HepG2 (cell line): Measurements from ENCODE around the gene TMBIM1. TPM values are rescaled to one million over a fixed set of nuclear protein-coding genes. Genes with fewer than 3 reads are reported as not detected.

ENCODE experiments used
- ATAC-seq: fragments of 200-7000 bp; cut with Tn5 transposase; 3 replicates; pipeline ENCODE4 v1.9.1; 2020; ENCODE audit warnings: mild to moderate bottlenecking, moderate library complexity
- BruUV-seq: library from RNA; stranded (reverse); fragments of 400-500 nt; replicated peaks from 2 replicates; lab custom pipeline; 2021; lab: Mats Ljungman, UMichigan
- CTCF ChIA-PET: fragments of 300-600 bp; formaldehyde crosslinking; extraction: SDS; loops from one replicate; lab custom pipeline; 2021; ENCODE audit warnings: low total read pairs, inconsistent platforms, low intra/inter-chr PET ratio; lab: Yijun Ruan, JAX
- POLR2A ChIA-PET: fragments of 350-600 bp; sonication (Branson Sonifier 250); formaldehyde crosslinking; loops from one replicate; lab custom pipeline; 2020; ENCODE audit warnings: antibody characterized with exemption, inconsistent platforms; lab: Yijun Ruan, JAX
- DNase-seq: peaks from one replicate; pipeline ENCODE4 v3.0.0-alpha.2; 2015; ENCODE audit warnings: low spot score
- FAIRE-seq: peaks from 3 replicates; lab custom pipeline; 2011; peaks lifted over from hg19 to GRCh38; lab: Jason Lieb, UNC
- H2AFZ ChIP-seq: one replicate; pipeline ENCODE4 v1.6.1; 2011; ENCODE audit warnings: low read length, inconsistent platforms
- H3K27ac ChIP-seq: fragments of 300-600 bp; 3 replicates; pipeline ENCODE4 v1.8.0; 2011; ENCODE audit warnings: mixed run types, mild to moderate bottlenecking, mixed read lengths, low read length, inconsistent platforms; ENCODE audit not compliant: insufficient read depth; ENCODE audit errors: extremely low read length
- H3K27me3 ChIP-seq, 2 experiments: fragments of 200-600 bp in 1 of 2; 2 replicates in 1 of 2; 3 replicates in 1 of 2; pipeline versions ENCODE4 v1.6.0 to v1.8.0; 2011; ENCODE audit warnings: low read length in 2 of 2, mild to moderate bottlenecking in 2 of 2, moderate library complexity in 2 of 2, inconsistent platforms in 1 of 2; ENCODE audit not compliant: insufficient read depth in 2 of 2, control insufficient read depth in 1 of 2
- H3K36me3 ChIP-seq, 2 experiments: fragments of 200-600 bp in 1 of 2; replicated peaks in 1 of 2; 2 replicates in 1 of 2; 3 replicates in 1 of 2; pipeline versions ENCODE4 v1.5.1 to v1.8.0; 2011; ENCODE audit warnings: low read length in 2 of 2, inconsistent platforms in 1 of 2; ENCODE audit not compliant: insufficient read depth in 2 of 2, control insufficient read depth in 1 of 2
- H3K4me1 ChIP-seq: 2 replicates; pipeline ENCODE4 v1.5.1; 2012; ENCODE audit warnings: low read length, inconsistent platforms; ENCODE audit not compliant: insufficient read depth
- H3K4me2 ChIP-seq: 2 replicates; pipeline ENCODE4 v1.6.0; 2011; ENCODE audit warnings: low read depth, low read length, inconsistent platforms
- H3K4me3 ChIP-seq, 3 experiments: fragments of 200-600 bp in 1 of 3; sonication (generic), shearing (Covaris generic) in 1 of 3; replicated peaks in 1 of 3; 2 replicates each; pipeline ENCODE4 v1.5.1; 2011 to 2016; ENCODE audit warnings: low read length in 3 of 3, inconsistent platforms in 2 of 3, low read depth in 2 of 3, mild to moderate bottlenecking in 2 of 3, control low read depth in 1 of 3, mixed read lengths in 1 of 3; ENCODE audit not compliant: insufficient read depth in 1 of 3
- H3K79me2 ChIP-seq: one replicate; pipeline ENCODE4 v1.6.1; 2011; ENCODE audit warnings: low read length, inconsistent platforms; ENCODE audit not compliant: insufficient read depth
- H3K9ac ChIP-seq: 2 replicates; pipeline ENCODE4 v1.6.0; 2011; ENCODE audit warnings: mild to moderate bottlenecking, low read depth, low read length, inconsistent platforms; ENCODE audit not compliant: insufficient read depth
- H3K9me3 ChIP-seq: 2 replicates; pipeline ENCODE4 v1.5.1; 2012; ENCODE audit warnings: mild to moderate bottlenecking, low read length
- H4K20me1 ChIP-seq: 2 replicates; pipeline ENCODE4 v1.6.0; 2011; ENCODE audit warnings: inconsistent platforms, mild to moderate bottlenecking, low read length, moderate library complexity; ENCODE audit not compliant: insufficient read depth
- BORCS8-MEF2B ChIP-seq: sonication (generic); formaldehyde crosslinking; IDR thresholded peaks from 2 replicates; pipeline ENCODE4 v1.8.0; 2022; ENCODE audit warnings: mild to moderate bottlenecking, missing genetic modification reagents
- BRCA1 ChIP-seq: sonication (generic); formaldehyde crosslinking; IDR thresholded peaks from 2 replicates; pipeline ENCODE4 v1.4.0; 2020; ENCODE audit warnings: missing genetic modification reagents
- HMG20A ChIP-seq: IDR thresholded peaks from 2 replicates; pipeline ENCODE4 v1.6.1; 2016; ENCODE audit warnings: borderline replicate concordance
- MAZ ChIP-seq, 2 experiments: sonication (generic) in 1 of 2; formaldehyde crosslinking in 1 of 2; IDR thresholded peaks; 2 replicates each; pipeline versions ENCODE4 v1.5.0 to v1.6.1; 2012 to 2020; ENCODE audit warnings: low read depth in 2 of 2, mild to moderate bottlenecking in 2 of 2, borderline replicate concordance in 1 of 2, improper control_type of control experiment in 1 of 2, low read length in 1 of 2, missing genetic modification reagents in 1 of 2, moderate library complexity in 1 of 2
- MXD3 ChIP-seq: IDR thresholded peaks from 2 replicates; pipeline ENCODE4 v1.6.1; 2016; ENCODE audit warnings: mild to moderate bottlenecking, missing biosample characterization, missing genetic modification reagents
- POGK ChIP-seq: sonication (generic); formaldehyde crosslinking; conservative IDR thresholded peaks from 2 replicates; pipeline ENCODE4 v1.8.0; 2022; ENCODE audit warnings: mild to moderate bottlenecking, moderate library complexity, missing genetic modification reagents
- SP2 ChIP-seq: sonication (generic); formaldehyde crosslinking; IDR thresholded peaks from 2 replicates; pipeline ENCODE4 v1.5.1; 2020; ENCODE audit warnings: mild to moderate bottlenecking, missing genetic modification reagents
- THAP7 ChIP-seq: sonication (generic); formaldehyde crosslinking; IDR thresholded peaks from 2 replicates; pipeline ENCODE4 v1.8.1; 2023; ENCODE audit warnings: mild to moderate bottlenecking, missing genetic modification reagents
- ZBTB2 ChIP-seq: sonication (generic); formaldehyde crosslinking; IDR thresholded peaks from 2 replicates; pipeline ENCODE4 v1.8.0; 2022; ENCODE audit warnings: low read depth, missing genetic modification reagents
- ZKSCAN1 ChIP-seq: fragments of 150-350 bp; IDR thresholded peaks from 2 replicates; pipeline ENCODE4 v1.6.1; 2014; ENCODE audit warnings: low read length
- ZNF263 ChIP-seq: sonication (generic); formaldehyde crosslinking; IDR thresholded peaks from 2 replicates; pipeline ENCODE4 v1.4.0; 2020; ENCODE audit warnings: missing genetic modification reagents
- ZNF276 ChIP-seq: sonication (generic); formaldehyde crosslinking; IDR thresholded peaks from 2 replicates; pipeline ENCODE4 v1.4.0; 2020; ENCODE audit warnings: mild to moderate bottlenecking, low read depth, missing genetic modification reagents
- ZNF513 ChIP-seq: sonication (generic); formaldehyde crosslinking; conservative IDR thresholded peaks from 2 replicates; pipeline ENCODE4 v1.5.0; 2020; ENCODE audit warnings: missing genetic modification reagents
- ZNF703 ChIP-seq: sonication (generic); formaldehyde crosslinking; IDR thresholded peaks from 2 replicates; pipeline ENCODE4 v1.5.1; 2020; ENCODE audit warnings: missing genetic modification reagents, mild to moderate bottlenecking, moderate library complexity, borderline replicate concordance
- ZNF792 ChIP-seq: IDR thresholded peaks from 2 replicates; pipeline ENCODE4 v1.6.1; 2016
- ZSCAN29 ChIP-seq: sonication (generic); formaldehyde crosslinking; conservative IDR thresholded peaks from 2 replicates; pipeline ENCODE4 v1.4.0; 2020; ENCODE audit warnings: mild to moderate bottlenecking, missing genetic modification reagents
- WGBS: methylation state at CpG from one replicate; pipeline ENCODE4 v1.1.6; 2017; ENCODE audit warnings: low lambda C conversion rate; 5-methylcytosine and 5-hydroxymethylcytosine counted together
- in situ Hi-C: cut with HindIII; loops from 2 replicates; pipeline ENCODE4 v1.10.0; 2017; ENCODE audit warnings: low pct_unique_long_range_greater_than_20kb; ENCODE audit not compliant: extremely low pct_ligation_motif_present
- intact Hi-C: fragments of 100-400 bp; cut with micrococcal nuclease; formaldehyde crosslinking; loops from one replicate; pipeline ENCODE4 v1.10.0; 2022; ENCODE audit not compliant: unreplicated experiment
- polyA plus RNA-seq, 8 experiments: library from polyadenylated mRNA; depleted of rRNA in 3 of 8; stranded (reverse) in 7 of 8; unstranded in 1 of 8; fragments of >200 nt; fragmentation: Illumina TruSeq in 4 of 8; extraction: Trizol in 4 of 8; gene quantifications; 2 replicates each; pipeline versions ENCODE4 v1.2.1 to v1.2.3, GENCODE V29; 2011 to 2016; ENCODE audit warnings: low read depth in 4 of 8, missing spikeins in 1 of 8, mixed read lengths in 1 of 8; ENCODE audit not compliant: insufficient read depth in 1 of 8
- total RNA-seq, 5 experiments: library from RNA; depleted of rRNA; stranded (reverse); fragments of >200 nt; fragmentation: Illumina TruSeq; extraction: Trizol; gene quantifications; 2 replicates each; pipeline ENCODE4 v1.2.3, GENCODE V29; 2016; ENCODE audit warnings: low read depth in 1 of 5

The TMBIM1 gene
- total and polyA plus RNA-seq, 2 of the 13 experiments (the other 11 are each of a cell fraction or from before 2014, with no cell fraction given) = 127 to 139 TPM

- Histone ChIP-seq H3K27ac (peak overlapping the region; percentile 64), H3K9ac (peak overlapping the region; percentile 18; the same call in 1 of the 2 replicates), H3K36me3 (peaks cover 15 to 30% of the 10 kb centered on the region in 2 experiments), H4K20me1 (peaks cover 64% of the 10 kb centered on the region), H3K27me3 (no peaks in the 10 kb centered on the region), H3K4me1 (peaks cover 71% of the 10 kb centered on the region), H3K4me2 (peak overlapping the region; percentile 67; the same call in 1 of the 2 replicates), H3K4me3 (no peak overlapping the region), H2AFZ (no peak overlapping the region), H3K79me2 (peaks cover 68% of the 10 kb centered on the region), H3K9me3 (no peaks in the 10 kb centered on the region)
- ChIA-PET CTCF (no interaction called here), POLR2A (interaction anchor here (0.8 to 6.7 kb wide), 4 partner anchors 12 to 112 kb away, joined by 7 to 121 read pairs (median 14); partner anchors contain the start of genes AAMP and PNKD)
- DNase-seq (no peak), ATAC-seq (no peak), FAIRE-seq (no peak)
- intact Hi-C loops = no loop called here
- BruUV-seq = no TSS peak
- in situ Hi-C loops = no loop called here
- WGBS = 93% methylated on average over 6 of the region's 6 CpGs
- TF ChIP-seq ZNF792 (CRISPR knock-in tag) (no peak), ZSCAN29 (CRISPR knock-in tag) (no peak), HMG20A (CRISPR knock-in tag) (no peak), ZNF703 (no peak), ZKSCAN1 (no peak), MXD3 (no peak), ZNF276 (CRISPR knock-in tag) (no peak), BRCA1 (CRISPR knock-in tag) (no peak), SP2 (CRISPR knock-in tag) (no peak), THAP7 (no peak), ZBTB2 (no peak), MAZ (IDR thresholded peaks at IDR 0.05; ENCODE audit: borderline replicate concordance, low read depth, low read length) (no peak), MAZ (CRISPR knock-in tag; IDR thresholded peaks at IDR 0.05; ENCODE audit: low read depth) (no peak), ZNF513 (no peak), BORCS8-MEF2B (no peak), POGK (CRISPR knock-in tag) (no peak), ZNF263 (CRISPR knock-in tag) (no peak)
Observed at GRCh38 chr2:218285604-218286003, 6.7 kb downstream of the TMBIM1 start.
